IPS-18a (cell line): ENCODE data around the gene STAB2.

Experiments
- H3K27ac ChIP-seq: one replicate; pipeline ENCODE4 v1.5.1; 2013; ENCODE audit warnings: low read length
- H3K27me3 ChIP-seq: one replicate; pipeline ENCODE4 v1.6.1; 2013; ENCODE audit warnings: mild to moderate bottlenecking, low read length; ENCODE audit not compliant: control insufficient read depth, insufficient read depth
- H3K36me3 ChIP-seq: one replicate; pipeline ENCODE4 v1.6.1; 2013; ENCODE audit warnings: low read depth, low read length; ENCODE audit not compliant: control insufficient read depth
- H3K4me1 ChIP-seq: one replicate; pipeline ENCODE4 v1.6.1; 2013; ENCODE audit warnings: low read depth, low read length; ENCODE audit not compliant: control insufficient read depth
- H3K4me3 ChIP-seq: one replicate; pipeline ENCODE4 v1.5.1; 2013; ENCODE audit warnings: low read length
- H3K9ac ChIP-seq: one replicate; pipeline ENCODE4 v1.6.1; 2013; ENCODE audit warnings: mild to moderate bottlenecking, low read length, moderate library complexity
- H3K9me3 ChIP-seq: one replicate; pipeline ENCODE4 v1.6.1; 2013; ENCODE audit warnings: low read depth, low read length; ENCODE audit not compliant: control insufficient read depth

Gene STAB2, protein sequence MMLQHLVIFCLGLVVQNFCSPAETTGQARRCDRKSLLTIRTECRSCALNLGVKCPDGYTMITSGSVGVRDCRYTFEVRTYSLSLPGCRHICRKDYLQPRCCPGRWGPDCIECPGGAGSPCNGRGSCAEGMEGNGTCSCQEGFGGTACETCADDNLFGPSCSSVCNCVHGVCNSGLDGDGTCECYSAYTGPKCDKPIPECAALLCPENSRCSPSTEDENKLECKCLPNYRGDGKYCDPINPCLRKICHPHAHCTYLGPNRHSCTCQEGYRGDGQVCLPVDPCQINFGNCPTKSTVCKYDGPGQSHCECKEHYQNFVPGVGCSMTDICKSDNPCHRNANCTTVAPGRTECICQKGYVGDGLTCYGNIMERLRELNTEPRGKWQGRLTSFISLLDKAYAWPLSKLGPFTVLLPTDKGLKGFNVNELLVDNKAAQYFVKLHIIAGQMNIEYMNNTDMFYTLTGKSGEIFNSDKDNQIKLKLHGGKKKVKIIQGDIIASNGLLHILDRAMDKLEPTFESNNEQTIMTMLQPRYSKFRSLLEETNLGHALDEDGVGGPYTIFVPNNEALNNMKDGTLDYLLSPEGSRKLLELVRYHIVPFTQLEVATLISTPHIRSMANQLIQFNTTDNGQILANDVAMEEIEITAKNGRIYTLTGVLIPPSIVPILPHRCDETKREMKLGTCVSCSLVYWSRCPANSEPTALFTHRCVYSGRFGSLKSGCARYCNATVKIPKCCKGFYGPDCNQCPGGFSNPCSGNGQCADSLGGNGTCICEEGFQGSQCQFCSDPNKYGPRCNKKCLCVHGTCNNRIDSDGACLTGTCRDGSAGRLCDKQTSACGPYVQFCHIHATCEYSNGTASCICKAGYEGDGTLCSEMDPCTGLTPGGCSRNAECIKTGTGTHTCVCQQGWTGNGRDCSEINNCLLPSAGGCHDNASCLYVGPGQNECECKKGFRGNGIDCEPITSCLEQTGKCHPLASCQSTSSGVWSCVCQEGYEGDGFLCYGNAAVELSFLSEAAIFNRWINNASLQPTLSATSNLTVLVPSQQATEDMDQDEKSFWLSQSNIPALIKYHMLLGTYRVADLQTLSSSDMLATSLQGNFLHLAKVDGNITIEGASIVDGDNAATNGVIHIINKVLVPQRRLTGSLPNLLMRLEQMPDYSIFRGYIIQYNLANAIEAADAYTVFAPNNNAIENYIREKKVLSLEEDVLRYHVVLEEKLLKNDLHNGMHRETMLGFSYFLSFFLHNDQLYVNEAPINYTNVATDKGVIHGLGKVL (N-terminal part only)

DNA sequence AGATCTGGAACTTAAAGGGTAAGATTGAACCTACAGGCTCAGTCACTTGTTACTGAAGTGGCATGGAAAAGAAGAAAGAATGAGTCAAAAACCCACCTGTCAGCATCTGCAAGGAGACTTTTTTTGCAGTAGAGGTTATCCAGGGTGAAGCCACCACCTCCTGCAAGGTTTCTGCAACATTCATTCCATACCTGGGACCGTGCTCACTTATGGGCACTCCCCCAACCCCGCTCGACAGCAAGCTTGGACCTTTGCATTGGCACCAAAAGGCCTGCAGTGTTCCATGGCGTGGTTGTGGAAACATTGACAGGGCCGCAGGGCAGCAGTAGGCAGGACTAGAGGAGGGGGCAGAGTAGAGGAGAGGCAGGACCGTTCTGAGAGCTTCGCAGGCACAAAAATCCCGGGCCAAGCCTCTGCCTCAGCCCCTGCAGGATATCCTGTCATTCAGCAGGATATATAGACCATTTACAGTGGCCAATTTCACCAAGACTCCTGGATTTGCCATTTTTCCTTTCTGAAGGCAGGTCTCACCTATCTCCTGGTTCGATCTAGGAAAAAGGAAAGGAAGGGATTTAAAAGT, at the start of gene STAB2:
TSS of gene STAB2 (plus strand) at position 483 of the 580 bp plus-strand sequence. CDS start 204 bp downstream, outside the sequence.
- Histone ChIP-seq H3K9me3 (no peaks in the 10 kb centered on the region), H3K27me3 (no peaks in the 10 kb centered on the region), H3K4me3 (no peak within 1 kb of the TSS), H3K4me1 (no peaks in the 10 kb centered on the region), H3K36me3 (no peaks in the 10 kb centered on the region), H3K27ac (no peak within 1 kb of the TSS), H3K9ac (no peak within 1 kb of the TSS)

GRCh38 chr12:103538397-103538796, 48.7 kb upstream of the STAB2 start:
- Histone ChIP-seq H3K27ac (no peak overlapping the region), H3K4me1 (no peaks in the 10 kb centered on the region), H3K9me3 (no peaks in the 10 kb centered on the region), H3K36me3 (no peaks in the 10 kb centered on the region), H3K9ac (no peak overlapping the region), H3K27me3 (no peaks in the 10 kb centered on the region), H3K4me3 (no peak overlapping the region)

DNA sequence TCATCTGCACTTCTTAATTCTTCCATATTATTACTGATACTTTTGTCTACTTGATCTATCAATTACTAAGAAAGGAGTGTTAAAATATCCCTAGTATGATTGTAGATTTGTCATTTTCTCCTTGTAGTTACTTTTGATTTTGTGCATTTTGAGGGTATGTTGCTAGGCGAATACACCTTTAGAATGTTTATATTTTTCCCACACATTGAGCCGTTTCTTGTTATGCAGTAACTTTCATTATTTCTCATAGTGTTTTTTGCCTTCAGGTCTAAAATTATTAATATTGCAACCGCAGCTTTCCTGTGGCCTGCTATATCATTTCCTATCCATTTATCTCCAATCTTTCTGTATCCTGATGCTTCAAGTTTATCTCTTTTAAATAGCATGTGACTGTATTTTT, 46.8 kb upstream of the STAB2 start:
- no peaks in the 10 kb centered on the region for H3K36me3 ChIP-seq
- no peak overlapping the region for H3K4me3 ChIP-seq
- no peak overlapping the region for H3K9ac ChIP-seq
- H3K27me3 ChIP-seq = no peaks in the 10 kb centered on the region
- H3K4me1 ChIP-seq = no peaks in the 10 kb centered on the region
- H3K27ac ChIP-seq = no peak overlapping the region
- no peaks in the 10 kb centered on the region for H3K9me3 ChIP-seq

- H3K4me1 ChIP-seq = no peaks in the 10 kb centered on the region
- H3K27ac ChIP-seq = no peak overlapping the region
- no peaks in the 10 kb centered on the region for H3K27me3 ChIP-seq
- H3K9ac ChIP-seq = no peak overlapping the region
- no peaks in the 10 kb centered on the region for H3K9me3 ChIP-seq
- H3K4me3 ChIP-seq = no peak overlapping the region
- no peaks in the 10 kb centered on the region for H3K36me3 ChIP-seq
Measured at GRCh38 chr12:103542078-103542477, 45.0 kb upstream of the STAB2 start.

DNA sequence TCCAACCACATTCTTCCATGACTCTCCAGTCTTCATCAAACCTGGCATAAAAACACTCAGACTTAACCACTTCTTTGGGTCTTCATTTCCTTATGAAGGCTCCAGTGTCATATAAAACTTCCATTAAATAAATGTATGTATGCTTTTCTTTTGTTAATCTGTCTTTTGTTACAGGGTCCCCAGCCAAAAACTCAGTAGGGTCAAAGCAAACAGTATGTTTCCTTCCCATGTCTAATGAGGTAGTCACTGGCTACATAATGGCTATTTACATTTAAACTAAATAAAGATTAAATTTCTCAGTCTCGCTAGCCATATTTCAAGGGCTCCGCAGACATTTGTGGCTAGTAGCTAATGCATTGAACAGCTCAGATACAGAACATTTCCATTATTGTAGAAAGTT, 40.1 kb upstream of the STAB2 start:
- H3K9ac ChIP-seq = no peak overlapping the region
- no peak overlapping the region for H3K27ac ChIP-seq
- H3K4me3 ChIP-seq = no peak overlapping the region

DNA sequence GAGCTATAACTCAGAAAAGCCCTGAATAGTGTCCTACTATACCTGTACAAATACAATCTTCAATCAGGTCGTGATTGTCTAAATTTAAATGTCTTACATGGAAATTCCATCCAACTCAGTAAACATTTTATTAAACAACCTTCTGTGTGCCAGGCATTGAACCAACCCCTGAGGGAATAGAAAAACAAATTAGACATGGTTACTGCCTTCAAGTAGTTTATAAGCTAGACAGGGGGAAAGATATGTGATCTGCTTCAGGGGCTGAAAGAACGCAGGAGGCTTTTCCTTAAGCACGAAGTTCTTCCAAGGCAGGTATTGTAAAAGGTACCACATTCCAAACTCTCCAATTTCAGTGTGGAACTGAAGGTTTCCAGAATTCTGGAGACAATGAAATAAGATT, 39.7 kb upstream of the STAB2 start:
- H3K9ac ChIP-seq = no peak overlapping the region
- H3K27me3 ChIP-seq = no peaks in the 10 kb centered on the region
- no peaks in the 10 kb centered on the region for H3K9me3 ChIP-seq
- no peak overlapping the region for H3K4me3 ChIP-seq
- no peaks in the 10 kb centered on the region for H3K4me1 ChIP-seq
- no peaks in the 10 kb centered on the region for H3K36me3 ChIP-seq
- H3K27ac ChIP-seq = no peak overlapping the region

More for the DNA sequence above, 40.1 kb upstream of the STAB2 start:
- Histone ChIP-seq H3K27me3 (no peaks in the 10 kb centered on the region), H3K9me3 (no peaks in the 10 kb centered on the region), H3K36me3 (no peaks in the 10 kb centered on the region), H3K4me1 (no peaks in the 10 kb centered on the region)

GRCh38 chr12:103547929-103548328, 39.1 kb upstream of the STAB2 start:
- no peak overlapping the region for H3K27ac ChIP-seq
- no peak overlapping the region for H3K4me3 ChIP-seq
- no peaks in the 10 kb centered on the region for H3K4me1 ChIP-seq

DNA sequence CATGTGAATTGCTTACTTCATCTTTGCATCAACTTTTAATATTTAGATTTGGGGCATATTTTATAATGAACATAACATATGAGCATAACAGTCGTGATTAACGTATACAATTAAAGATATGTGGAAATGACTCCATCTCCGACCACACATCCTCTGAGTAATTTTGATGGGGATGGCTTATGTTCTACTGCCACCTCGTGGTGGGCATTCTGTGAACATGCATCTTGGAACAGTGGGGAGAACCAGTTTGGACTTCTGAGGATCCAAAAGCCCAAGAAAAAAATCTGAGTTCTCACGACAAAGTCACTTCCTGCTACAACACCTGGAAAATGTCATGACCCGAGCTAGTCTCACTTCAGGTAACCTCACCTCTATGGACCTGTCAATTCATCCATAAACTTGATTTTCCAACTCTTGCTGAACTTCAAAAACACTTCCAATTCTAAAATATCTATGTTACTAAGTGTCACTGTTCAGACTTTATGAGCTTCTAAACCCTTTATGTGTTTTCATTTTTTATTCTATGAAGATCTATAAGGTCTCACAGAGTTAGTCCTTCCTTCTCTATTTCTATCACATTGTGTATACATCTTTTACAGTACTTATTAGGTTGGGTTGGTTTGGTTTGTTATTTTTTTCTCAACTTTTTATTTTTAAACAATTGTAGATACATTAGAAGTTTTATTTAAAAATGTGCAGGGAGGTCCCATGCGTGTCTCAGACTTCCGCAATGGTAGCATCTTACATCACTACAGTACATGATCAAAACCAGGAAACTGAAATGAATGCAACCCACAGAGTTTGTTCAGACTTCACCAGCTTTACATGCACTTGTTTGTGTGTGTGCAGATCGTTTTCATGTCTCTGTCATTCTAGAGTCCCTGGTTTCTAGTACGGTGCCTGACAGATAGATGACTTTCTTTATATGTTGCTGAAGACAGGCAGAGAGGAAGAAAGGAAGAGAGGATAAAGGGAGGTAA, 38.2 kb upstream of the STAB2 start:
- Histone ChIP-seq H3K4me1 (no peaks in the 10 kb centered on the region), H3K27ac (no peak overlapping the region), H3K27me3 (no peaks in the 10 kb centered on the region), H3K9me3 (no peaks in the 10 kb centered on the region), H3K9ac (no peak overlapping the region), H3K4me3 (no peak overlapping the region), H3K36me3 (no peaks in the 10 kb centered on the region)

More at GRCh38 chr12:103547929-103548328, 39.1 kb upstream of the STAB2 start:
- H3K36me3 ChIP-seq = no peaks in the 10 kb centered on the region
- H3K9ac ChIP-seq = no peak overlapping the region
- no peaks in the 10 kb centered on the region for H3K9me3 ChIP-seq
- no peaks in the 10 kb centered on the region for H3K27me3 ChIP-seq

DNA sequence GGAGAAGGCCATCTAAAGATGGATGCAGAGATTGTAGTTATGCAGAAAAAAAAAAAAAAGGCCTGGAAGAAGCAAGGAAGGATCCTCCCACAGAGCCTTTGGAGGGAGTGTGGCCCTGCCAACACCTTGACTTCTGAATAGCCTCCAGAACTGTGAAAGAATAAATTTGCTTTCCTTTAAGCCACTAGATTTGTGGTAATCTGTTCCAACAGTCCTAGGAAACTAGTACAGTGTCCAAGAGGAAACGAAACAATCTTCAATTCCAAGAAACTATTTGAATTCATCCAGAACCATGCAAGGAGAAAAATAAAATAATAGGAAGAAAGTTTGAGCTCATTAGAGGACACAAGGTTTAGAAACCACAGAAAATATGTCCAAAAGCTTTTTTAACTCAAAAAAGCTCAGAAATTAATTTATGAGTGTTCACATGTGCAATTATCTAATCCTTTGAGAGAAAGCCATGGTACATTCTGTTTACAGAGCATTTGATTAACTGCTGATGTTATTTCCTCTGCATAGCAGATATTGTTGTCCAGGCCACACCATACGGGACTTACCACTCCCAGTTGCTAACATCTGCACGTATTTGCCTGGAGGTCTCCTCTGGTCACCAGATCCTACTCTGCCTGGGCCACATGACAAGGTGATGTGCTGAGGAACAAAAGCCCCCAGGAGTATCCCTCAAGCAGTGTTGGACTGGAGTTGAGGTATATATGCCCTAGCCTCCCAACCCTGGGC, 30.0 kb upstream of the STAB2 start:
- H3K36me3 ChIP-seq = no peaks in the 10 kb centered on the region
- H3K4me3 ChIP-seq = no peak overlapping the region
- no peaks in the 10 kb centered on the region for H3K27me3 ChIP-seq
- H3K4me1 ChIP-seq = no peaks in the 10 kb centered on the region
- no peaks in the 10 kb centered on the region for H3K9me3 ChIP-seq
- no peak overlapping the region for H3K27ac ChIP-seq
- no peak overlapping the region for H3K9ac ChIP-seq

DNA sequence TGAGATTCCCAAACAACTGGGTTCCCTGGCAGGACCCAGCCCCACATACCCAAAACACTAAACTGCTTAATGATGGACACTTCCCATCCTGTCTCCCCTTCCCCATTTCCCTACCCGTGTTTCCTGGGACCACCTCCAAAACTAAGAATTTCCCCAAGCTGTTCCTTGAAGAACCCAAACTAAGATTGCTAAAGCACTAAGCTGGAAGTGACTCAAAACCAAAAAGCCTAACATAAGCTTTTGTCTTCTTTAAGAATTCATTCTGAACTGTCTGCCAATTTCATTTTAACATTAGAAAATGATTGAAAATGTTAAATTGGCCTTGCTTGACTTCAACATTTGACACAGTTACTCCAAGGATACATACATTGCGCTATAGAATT, 29.5 kb upstream of the STAB2 start:
- H3K27me3 ChIP-seq = no peaks in the 10 kb centered on the region
- no peak overlapping the region for H3K27ac ChIP-seq
- H3K4me3 ChIP-seq = no peak overlapping the region
- H3K4me1 ChIP-seq = no peaks in the 10 kb centered on the region
- no peaks in the 10 kb centered on the region for H3K36me3 ChIP-seq
- no peak overlapping the region for H3K9ac ChIP-seq
- no peaks in the 10 kb centered on the region for H3K9me3 ChIP-seq
